Fibroblast of the conjunctiva (primary cell): ENCODE results near the gene COL8A2.

Source experiments
- DNase-seq: peaks from one replicate; pipeline ENCODE4 v3.0.0-alpha.2; 2010; ENCODE audit warnings: low read depth

Gene COL8A2

DNA sequence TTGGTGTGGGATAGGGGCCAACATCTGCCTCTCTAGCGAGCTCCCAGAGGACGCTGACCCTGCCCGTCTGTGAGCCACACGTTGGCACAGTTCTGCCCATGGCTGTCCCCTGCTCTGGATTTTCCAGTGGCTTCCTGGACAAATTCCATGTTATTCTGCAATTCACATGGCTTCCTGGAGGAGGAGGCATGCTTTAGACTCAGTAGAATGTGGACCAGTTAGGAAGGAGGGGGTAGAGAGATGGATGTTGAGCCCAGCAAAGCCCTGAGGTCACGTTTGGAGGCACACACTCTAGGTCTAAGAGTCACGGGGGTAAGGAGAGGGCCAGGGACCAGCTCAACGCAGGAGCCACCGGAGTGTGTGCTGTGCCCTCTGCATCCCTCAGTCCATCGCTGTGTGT lies 12.2 kb downstream of the COL8A2 start:
- no peak for DNase-seq

DNA sequence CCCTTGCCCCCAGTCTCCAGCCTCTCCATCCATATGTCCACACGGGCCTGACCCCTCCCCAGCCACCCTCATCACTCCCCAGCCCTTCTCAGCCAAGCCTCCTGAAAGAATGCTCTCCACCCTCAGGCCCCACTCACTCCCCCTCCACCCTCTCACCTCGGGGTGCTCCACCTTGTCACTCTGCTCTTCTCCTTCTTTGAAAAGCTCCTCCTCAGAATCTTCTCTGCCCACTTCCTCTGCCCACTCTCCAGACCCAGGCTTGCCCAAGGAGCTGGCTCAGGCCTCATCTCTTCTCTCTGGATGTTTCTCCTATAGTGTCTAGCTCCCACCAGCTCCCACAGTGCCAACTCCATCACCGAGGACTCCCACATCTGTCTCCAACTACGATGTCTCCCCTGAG lies 13.9 kb downstream of the COL8A2 start:
- DNase-seq, result no peak

DNA sequence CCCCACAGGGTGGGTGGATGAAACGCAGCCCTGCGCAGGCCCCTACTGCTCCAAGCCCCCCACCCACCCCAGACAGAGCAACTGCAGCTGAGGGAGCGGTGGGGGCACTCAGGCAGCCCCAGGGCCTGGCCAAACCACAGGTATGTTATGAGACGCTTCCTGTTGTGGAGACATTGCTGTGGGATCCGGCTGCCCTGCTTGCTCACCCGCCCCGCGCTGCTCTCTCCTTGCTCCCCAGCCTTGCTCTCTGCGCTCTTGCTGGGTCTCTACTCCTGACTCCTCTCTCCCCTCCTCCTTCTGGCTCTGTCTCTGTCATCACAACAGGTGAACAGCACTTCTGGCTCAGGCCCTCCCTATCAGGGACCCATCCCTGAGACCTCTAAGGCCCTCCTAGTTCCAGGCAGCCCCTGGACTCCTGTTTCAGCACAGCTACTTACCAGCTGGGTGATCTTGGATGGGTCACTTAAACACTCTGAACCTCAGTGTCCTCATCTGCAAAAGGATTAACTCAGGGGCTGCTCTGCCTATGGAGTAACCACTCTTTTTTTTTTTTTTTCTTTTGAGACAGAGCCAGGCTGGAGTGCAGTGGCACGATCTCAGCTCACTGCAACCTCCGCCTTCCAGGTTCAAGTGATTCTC lies 15.9 kb downstream of the COL8A2 start:
- DNase-seq, result no peak

DNA sequence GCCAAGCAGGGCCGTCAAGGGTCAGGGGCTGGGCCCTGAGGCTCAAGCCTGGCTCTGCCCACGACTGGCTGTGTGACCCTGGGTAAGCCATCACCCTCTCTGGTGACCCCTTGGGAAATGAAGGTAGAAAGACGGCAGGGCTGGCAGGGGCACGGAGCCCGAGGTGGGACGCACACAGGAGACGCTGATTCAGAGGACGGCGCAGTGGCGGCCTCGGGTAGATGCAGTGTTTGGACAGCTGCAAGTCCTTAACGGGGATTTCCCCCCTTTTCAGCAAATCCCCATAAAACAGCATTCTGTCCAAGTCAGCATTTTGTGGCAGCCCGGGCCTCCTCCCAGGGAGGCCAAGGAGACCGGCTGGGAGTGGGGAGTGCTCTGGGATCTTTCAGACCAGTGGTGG lies 16.7 kb downstream of the COL8A2 start:
- DNase-seq, result peak; percentile 49

DNA sequence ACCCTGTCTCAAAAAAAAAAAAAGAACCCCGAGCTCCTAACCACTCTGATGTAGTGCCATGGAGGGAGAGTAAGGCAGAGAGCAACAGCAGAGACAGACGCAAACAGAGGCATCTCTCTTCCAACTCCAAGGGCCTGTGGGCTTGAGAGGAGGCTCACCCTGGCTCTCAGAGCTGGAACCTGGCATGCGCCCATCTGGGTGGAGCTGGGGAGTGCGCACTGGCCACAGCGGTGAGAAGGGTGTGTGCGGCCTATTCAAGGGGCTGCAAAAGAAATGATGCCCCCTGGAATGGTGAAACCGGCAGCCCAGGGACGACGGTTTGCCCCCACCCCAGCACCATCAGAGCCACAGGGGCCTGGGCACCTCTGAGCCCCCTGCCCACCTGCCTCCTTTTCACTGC lies 17.6 kb downstream of the COL8A2 start:
- DNase-seq, result no peak

DNA sequence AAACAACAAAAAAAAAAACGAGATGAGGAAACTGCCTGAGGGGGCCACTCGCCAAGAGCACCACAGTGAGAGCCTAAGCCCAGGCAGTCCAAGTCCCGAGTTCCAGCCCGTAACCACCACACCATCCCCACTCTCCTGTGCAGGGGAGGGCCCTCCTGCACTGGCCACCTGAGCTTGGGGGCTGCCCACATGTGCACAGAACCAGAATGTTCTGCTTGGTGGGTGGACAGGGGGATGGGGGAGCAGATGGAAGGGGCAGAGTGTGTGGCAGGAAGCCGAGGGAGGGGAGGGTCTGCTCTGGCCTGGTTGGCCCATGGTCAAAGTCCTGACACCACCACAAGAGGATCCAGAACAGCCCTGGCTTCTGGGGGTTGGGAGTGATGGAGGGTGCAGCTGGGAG lies 18.8 kb downstream of the COL8A2 start:
- no peak for DNase-seq

DNA sequence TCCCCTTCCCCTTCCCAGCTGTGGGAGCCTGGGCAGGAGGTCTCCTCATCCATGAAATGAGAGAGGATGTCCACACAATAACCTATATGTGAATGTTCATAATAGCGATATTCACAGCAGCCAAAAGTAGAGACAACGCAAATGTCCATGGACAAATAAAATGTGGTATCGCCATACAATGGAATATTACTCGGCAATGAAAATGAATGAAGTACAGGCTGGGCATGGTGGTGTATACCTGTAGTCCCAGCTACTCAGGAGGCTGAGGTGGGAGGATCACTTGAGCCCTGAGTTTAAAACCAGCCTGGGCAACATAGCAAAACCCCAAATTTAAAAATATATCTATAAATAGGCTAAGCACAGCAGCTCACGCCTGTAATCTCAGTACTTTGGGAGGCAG lies 23.5 kb downstream of the COL8A2 start:
- no peak for DNase-seq

DNA sequence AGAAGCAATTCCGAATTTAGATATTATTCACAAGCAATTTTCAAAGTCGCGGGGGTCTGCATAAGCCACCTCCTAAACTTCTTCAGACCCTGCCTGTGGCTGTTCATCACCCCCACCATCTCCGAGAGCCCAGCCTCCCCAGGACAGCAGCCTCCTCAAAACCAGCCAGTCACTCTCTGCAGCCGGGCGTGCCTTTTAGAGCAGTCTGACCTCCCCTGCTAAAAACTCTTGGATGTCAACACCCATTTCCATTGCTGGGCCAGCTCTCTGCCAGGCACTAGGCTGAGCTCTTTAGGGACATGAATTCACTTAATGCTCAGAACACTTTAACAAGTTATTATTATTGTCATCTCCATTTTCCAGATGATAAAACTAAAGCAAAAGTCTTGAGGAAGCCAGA lies 24.6 kb downstream of the COL8A2 start:
- DNase-seq, result no peak

DNA sequence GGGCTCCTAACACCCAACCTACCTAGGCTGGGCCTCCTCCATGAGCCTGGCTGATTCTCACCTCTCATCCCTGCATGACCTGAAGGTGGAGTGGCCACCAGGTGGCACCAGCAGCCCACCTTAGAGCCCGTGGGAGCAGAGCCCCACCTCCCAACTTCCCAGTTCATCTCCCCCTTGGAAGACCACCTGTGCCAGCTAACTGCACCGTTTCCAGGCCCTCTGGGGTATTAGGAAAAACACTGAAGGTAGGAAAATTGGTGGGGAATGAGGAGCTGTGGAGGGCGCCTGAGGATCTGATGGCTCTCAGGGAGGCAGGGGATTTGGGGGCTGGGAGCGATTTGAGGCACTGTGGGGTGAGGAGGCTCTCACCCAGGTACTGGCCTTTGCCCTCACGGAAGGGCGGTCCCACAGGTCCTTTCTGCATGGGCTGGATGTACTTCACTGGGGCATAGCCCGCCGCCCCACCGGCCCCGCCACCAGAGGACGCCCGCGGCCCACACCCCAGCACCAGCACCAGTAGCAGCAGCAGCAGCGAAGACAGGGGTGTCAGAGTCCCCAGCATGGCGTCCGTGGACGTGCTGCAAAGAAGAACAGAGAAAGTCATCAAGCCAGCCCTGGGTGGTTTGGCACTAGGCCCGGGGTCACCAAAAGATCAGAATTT lies 25.2 kb downstream of the COL8A2 start:
- peak; percentile 49 for DNase-seq

DNA sequence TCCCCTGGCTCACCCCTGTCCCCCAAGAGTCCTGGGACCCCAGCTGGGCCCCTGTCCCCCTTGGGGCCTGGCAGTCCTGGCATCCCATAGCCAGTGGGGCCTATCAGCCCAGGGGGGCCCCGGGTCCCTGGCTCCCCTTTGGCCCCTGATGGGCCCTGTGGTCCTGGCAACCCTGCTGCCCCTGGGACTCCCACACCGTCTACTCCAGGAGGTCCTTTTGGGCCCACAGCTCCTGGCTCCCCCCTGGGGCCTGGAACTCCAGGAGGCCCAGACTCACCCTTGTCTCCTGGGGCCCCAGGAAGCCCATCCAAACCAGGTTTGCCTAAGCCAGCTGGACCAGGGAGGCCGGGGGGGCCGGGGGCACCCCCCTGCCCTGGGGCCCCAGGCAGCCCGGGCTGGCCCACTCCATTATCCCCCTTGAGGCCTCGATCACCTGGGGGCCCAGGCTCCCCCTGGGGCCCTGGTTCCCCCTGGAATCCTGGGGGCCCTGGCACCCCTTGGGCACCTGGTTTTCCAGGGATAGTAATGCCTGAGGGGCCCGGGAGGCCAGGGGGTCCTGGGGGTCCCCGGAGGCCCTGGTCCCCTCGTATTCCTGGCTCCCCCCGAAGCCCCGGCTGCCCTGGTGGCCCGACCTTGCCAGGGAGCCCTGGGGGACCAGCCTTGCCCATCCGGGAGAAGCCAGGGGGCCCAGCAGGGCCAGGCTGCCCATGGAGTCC lies 26.2 kb downstream of the COL8A2 start:
- no peak for DNase-seq

DNA sequence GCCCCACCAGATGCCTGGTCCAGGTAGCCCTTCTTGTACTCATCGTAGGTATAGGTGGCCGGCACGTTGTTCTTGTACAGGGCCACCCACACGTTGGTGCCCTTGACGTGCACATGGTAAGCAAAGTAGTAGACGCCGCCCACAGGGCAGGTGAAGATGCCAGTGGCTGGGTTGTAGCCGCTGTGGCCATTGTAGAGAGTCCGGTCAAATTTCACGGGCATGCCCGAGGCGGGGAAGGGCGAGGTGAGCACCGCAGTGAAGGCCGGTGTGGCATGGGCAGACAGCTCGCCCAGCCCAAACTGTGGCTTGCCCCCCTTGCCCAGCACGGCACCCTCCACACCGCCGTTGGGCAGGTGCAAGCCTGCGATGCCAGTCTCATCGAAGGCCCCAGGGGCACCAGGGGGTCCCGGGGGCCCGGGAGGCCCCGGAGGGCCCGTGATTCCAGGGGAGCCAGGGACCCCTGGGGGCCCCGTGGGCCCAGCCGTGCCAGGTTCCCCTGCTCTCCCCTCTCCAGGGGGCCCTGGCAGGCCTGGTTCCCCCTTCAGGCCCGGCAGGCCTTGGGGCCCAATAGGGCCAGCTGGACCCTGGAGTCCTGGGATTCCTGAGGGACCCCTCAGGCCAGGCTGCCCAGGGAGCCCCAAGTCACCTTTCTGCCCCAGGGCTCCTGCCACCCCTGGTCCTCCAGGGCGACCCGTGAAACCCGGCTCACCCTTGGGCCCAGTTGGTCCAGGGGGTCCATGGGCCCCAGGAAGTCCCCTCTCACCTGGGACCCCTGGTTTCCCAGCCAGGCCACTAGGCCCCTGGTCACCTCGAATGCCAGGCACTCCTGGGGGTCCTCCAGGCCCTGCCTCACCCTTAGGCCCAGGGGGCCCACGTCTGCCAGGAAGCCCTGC lies 27.1 kb downstream of the COL8A2 start:
- no peak for DNase-seq

DNA sequence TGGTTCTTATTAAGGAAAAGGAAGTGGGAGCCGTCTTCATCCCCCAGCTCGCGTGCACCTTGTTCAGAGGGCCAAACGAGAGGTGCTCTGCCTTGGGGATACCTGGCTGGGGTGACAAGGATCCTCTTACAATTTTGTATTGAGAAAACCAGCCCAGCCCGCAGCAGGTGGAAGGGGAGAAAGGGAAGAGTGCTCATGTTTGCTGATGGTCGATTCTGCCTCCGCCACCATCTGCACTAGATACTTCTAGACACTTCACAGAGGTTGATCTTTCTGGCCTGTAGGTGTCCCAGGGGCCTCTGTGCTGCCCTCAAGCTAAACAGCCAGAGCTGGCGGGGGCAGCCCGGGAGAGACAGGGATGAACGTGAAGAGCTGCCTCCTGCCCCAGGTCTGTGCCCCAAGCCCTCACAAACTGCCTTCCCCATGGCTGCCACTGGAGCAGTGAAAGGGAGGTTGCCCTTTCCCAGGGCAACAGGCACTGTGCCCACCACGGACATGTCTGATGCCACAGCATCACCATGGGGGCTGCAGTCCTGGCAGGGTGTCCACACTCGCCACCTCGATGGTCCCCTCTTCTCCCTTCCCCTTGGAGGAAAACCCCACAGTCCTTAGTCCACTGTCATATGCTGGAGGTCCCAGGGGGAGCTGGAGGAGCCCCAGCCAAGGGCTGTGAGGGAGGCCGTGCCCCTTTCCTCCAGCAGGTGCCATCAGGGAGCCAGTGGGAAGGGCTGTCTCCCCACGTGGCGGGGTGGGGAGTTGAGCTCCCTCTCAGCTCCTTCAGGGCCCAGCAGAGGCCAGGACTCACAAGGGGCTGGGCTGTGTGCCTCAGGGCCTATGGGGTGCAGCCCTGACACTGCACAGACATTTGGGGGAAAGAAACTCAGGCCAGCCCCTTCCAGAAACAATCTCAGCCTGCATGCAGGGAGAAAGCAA lies 28.3 kb downstream of the COL8A2 start:
- DNase-seq, result no peak

DNA sequence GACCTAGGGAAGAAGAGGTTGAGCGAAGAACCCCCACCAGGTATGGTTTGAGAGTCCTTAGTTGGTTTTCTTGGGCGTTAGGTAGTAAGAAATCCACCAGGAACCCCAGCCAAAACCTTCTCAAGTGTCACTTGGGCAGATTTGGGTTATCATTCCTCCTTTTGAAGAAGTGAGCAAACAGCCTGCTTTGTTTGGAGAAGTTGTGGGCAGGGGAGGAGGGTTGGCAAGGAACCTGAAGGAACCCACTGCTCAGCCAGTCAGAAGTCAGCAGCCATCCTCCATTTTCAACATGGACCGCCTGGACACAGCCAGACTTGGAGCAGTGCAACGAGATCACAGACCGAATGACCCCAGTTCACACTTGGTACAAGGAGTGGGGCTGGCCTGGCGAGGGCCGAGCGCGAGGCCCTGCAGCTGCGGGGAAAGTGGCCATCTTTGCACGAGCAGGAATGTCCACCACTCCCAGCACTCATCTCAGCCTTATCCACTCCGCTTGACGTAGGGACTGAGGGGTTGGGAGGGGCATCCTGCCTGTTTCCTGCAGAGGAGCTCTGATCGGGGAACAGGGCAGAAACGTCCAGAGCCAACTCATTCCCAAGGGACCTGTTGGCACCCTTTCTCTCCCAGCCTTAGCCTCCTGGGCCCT lies 29.1 kb downstream of the COL8A2 start:
- DNase-seq, result no peak

DNA sequence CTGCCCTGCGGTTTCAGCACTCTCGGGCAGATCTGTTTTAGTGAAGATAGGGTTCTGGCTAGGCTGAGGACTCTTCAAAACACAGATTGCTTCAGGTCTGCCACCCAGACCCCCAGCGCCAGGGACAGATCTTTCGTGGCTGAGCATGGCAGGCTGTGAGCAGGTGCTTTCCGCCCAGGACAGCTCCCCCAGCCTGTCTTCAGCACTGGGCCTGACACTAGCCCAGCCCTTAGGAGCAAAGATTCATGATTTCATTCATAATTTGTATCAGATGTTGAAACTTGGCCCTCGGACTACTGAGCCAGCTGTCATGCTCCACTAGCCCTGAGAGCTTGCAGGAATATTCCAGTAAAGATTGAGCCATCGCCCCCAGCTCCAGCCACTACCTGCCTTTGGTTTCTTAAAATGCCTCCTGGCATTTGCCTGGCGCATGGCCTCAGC lies 30.4 kb downstream of the COL8A2 start:
- peak; percentile 43 for DNase-seq

DNA sequence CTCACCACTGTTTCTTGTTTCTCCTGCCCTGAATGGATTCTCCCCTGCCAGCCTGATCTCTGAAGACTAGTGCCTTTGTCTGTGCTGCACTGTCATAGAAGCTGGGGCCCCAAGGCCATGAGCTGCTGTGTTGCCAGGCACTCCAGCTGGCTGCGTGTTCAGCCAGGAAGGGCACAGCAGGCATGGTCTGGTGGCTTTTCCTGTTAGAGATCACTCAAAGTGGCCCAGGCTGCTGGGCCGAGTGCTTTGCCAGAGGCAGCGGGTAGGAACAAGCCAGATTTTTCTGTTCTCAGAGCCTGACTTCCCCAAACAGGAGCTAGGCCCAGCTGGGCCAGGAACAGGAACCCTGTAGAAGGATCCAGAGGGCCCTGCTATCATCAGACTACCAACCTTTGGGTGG lies 31.1 kb downstream of the COL8A2 start:
- no peak for DNase-seq

DNA sequence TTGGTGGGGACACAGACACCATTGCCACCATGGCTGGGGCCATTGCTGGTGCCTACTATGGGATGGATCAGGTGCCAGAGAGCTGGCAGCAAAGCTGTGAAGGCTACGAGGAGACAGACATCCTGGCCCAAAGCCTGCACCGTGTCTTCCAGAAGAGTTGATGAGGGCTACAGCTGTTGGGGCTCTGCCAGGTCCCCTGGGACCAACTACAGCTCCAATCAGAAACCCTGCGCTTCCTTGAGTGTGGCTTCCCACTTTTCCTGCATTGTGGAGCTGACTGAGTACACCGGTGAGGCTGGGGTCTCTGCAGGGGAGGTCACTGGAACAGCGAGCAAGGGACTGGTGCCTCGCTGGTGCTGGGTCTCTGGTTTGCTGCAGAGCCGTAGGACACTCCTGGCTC lies 31.8 kb downstream of the COL8A2 start:
- DNase-seq, result no peak

DNA sequence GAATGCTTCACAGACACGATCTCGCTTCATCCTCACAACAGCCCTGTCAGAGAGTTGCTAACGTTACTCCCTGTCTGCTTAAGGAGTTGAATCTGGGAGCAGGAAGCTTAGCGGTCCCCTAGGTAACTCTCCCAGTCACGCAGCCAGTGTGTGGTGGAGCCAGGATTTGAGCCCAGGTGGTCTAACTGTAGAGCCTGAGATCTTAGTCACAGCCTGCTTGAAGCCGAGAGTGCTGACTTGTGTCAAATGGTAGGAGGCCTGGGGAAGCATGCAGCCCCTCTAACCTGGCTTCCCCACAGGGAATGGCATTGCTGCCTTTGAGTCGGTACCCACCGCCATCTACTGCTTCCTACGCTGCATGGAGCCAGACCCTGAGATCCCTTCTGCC lies 32.2 kb downstream of the COL8A2 start:
- DNase-seq, result no peak

DNA sequence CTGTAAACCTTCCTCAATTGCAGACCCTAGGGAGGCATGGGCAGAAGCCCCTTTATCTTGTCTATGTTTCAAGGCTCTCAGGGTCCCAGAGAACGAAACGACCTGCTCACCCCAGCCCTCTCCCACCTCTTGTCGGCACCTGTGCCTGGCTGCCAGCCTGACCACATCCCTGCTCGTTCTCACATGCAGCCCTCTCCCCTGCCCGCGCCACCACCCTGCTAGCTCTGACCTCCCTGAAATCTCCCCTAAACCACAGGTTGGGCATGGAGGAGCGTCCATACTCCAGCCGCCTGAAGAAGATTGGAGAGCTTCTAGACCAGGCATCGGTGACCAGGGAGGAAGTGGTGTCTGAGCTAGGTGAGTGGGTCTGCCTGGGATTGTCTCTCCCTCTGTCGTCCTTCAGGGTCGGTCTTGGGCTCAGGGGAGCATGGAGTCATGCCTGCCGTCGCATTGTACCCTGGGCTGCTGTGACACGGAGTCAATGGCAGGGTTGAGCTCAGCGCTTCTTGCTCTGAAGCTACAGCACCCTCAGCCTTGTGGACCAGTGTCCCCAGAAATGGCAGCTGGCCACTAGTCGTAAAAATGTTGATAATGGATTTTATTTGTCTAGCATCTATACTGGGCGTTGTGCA lies 32.7 kb downstream of the COL8A2 start:
- no peak for DNase-seq

DNA sequence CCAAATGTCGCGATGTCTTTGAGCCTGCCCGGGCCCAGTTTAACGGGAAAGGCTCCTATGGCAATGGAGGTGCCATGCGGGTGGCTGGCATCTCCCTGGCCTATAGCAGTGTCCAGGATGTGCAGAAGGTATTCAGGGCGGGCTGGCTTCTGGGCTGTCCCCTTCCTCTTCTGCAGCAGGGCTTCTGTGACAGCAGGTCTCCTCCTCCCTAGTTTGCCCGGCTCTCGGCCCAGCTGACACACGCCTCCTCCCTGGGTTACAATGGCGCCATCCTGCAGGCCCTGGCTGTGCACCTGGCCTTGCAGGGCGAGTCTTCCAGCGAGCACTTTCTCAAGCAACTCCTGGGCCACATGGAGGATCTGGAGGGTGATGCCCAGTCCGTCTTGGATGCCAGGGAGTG lies 33.3 kb downstream of the COL8A2 start:
- DNase-seq, result no peak

DNA sequence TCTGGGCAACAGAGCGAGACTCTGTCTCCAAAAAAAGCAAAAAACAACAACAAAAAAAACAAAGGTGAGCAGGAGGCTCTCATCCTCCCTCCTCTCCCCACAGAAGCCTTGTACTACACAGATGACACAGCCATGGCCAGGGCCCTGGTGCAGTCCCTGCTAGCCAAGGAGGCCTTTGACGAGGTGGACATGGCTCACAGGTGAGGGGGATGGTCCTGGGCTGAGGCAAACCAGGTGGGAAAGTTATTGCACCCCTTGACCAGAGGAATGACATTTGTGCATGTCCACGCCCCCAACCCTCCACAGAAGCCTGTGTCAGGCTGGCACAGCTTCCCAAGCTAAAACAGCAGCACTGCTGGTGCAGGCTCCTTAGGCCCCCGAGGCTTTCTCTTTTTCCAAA lies 33.9 kb downstream of the COL8A2 start:
- no peak for DNase-seq
